CD4-positive, alpha-beta T cell treated with Interleukin-6 at 100 ng/mL for 8 hours (primary cell): ENCODE results near the gene ARHGAP27.
"Not testable (repeated sequence)": the region's sequence is repeated elsewhere in the genome, so short reads cannot be mapped to it uniquely, and the experiment has no call there.

Source experiments
- DNase-seq: peaks from one replicate; pipeline ENCODE4 v3.0.0-alpha.2; 2020; ENCODE audit warnings: mixed read lengths, low spot score

The ARHGAP27 gene

DNA sequence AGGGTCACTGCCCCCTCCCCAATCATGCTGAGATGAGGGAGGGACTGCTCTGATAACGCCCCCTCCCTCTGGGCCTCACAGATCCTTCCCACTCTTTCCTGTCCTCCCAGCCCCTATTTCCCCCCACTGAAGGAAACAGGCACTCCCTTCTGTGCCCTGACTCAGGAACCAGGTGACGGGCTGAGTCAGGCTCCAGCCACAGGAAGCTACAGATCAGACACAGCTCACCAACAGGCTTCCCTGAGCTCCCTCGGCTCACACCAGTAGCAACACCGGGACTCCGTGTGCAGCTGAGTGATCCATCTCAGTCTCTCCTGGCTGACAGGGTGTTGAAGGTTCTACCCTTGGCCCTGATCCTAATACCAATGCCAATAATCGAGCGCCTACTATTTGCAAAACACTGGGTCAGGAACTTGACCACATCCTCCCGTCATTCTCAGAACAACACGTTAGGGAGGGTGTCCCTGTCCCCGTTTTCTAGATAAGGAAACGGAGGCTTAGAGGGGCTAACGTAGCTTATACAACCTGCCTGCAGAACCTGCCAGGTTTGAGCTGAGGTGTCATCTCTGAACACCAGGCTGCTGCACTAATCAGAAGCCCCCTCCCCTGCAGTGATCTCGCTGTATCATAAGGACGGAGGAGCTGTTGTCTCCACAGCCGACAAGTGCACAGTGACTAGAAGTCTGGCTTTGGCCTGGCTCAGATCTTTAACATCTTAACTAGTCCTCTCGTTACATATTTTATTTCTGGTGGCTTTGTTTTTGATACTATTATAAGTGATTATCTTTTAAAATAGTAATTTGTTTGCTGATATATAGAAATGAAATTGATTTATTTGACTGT lies 13.5 kb upstream of the ARHGAP27 start:
- peak; percentile 20 for DNase-seq

DNA sequence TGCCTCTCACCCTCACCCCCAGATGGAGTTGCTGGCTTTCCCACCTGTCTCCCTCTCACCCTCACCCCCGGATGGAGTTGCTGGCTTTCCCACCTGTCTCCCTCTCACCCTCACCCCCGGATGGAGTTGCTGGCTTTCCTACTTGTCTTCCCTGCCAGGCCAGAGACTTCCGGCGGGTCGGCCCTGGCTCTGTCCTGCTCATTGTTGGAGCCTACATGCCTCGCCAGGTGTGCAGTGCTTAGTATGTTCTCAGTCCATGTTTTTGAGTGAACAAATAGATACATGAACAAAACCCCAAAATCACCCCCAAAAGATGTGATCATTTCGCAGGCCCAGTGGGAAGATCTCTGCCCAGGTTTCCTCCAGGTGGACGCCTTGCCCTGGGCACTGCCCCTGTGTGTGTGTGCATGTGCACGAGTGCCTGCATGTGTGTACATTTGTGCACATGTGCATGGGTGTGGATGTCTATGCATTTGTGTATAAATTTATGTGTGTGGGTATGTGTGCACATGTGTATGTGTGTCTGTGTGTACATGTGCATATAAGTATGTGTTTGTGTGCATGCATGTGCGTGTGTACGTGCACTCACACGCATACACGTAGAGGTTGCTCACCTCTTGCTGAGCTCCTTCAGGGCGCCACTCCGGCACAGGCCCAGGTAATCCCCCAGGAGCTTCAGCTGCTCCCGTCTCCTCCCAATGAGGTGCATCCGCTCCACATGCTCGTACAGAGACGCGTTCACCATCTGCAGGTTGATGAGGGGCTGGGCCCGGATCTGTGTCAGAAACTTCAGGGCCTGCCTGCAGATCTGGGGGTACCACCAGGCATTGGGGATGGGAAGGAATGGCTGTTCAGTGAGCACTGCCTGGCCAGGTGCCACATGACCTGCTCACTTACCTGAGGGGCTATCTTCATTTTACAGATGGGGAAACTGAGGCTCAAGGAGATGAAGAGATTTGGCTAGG lies 12.5 kb upstream of the ARHGAP27 start:
- DNase-seq = not testable (repeated sequence)

DNA sequence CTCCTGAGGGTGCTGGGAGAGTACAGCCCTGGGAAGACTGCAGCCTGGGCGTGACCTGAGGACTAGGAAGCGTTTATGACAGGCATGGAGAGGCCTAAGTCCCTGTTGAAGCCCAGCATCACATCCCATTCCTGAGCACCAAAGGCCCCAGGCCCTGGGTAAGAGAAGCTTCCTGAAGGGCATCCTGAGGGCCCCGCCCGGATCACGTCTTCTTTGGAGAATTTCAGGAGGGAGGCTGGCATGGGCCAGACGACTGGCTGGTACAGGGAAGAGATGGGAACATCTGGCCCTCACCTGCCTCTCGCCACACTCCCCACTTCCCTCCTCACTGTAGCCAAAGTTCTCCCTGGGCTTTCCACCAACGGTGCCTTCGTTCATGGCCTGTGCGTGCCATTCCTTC lies 11.6 kb upstream of the ARHGAP27 start:
- not testable (repeated sequence) for DNase-seq

DNA sequence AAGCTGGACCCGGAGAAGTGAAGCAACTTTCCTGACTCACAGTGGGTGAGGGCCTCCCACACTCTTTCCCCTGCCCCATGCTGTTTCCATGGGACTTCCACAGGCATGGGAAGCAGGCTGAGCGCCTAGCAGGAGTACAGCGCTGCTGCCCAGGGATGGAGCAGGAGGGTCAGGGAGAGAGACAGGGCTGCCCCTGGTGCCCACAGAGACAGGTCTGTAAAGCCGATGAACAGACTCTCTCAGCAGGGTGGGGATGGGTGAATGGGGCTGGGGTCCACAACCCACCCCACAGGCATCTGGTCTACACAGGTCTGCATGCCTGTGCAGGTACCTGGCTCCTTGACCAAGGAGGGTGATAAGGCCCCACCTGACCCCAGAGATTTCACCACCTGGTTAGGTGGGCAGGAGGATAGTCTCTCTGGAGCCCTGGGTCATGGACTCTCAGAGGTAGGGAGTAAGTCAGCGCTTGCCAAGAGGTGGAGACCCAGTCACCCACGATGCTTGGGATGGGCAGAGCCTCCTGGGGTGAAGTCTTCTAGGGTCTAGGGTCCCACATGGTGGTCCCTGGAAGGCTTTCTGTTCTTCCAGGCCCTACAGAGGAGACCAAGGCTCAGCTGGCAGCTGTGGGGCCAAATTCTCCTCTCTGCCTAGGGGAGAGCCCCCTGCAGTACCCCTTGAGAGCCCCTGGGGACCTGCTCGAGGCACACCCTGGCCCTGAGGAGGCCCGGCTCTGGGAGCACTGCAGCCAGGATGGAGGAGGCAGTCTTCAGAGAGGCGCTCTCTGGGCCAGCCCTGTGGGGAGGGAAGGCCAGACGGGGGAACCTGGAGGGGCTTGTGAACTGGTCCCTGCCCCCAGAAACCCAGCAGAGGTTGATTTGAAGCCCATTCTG lies 10.9 kb upstream of the ARHGAP27 start:
- not testable (repeated sequence) for DNase-seq

DNA sequence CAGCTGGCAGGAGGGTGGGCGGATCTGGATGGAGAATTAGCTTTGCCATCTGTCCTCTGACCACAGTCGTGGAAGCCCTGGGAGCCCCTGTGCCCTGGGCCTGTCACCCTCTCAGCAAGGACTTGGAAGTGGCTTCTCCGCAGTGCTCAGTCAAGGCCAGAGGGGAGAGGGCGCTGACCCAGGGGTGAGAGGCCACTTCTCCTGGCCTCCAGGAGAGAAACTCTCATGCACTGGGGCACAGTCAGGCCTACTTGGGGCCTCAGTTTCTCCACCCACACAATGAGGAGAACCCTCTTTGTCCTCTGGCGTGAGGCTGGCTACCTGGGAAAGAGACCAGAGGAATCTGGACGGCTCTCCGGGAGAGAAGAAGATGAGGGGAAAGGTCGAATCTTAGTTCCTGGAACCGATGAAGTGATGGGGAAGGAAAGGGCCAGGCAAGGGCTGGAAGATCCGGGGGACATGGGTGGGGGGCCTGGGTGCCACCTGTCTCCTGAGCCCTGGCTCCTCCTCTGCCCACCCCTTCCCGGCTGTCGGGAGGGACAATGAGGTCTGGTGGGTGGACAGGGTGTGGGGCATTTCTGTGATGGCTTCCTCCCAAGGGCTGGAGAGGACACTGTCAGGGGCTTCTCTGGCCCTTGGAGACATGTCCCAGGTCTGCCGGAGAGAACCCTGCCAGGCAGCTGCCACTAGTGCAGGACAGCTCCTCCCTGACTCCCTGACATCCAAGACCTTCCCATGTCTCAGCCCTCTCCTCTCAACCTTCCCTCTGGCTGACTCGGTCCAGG lies 9.0 kb upstream of the ARHGAP27 start:
- no peak for DNase-seq

DNA sequence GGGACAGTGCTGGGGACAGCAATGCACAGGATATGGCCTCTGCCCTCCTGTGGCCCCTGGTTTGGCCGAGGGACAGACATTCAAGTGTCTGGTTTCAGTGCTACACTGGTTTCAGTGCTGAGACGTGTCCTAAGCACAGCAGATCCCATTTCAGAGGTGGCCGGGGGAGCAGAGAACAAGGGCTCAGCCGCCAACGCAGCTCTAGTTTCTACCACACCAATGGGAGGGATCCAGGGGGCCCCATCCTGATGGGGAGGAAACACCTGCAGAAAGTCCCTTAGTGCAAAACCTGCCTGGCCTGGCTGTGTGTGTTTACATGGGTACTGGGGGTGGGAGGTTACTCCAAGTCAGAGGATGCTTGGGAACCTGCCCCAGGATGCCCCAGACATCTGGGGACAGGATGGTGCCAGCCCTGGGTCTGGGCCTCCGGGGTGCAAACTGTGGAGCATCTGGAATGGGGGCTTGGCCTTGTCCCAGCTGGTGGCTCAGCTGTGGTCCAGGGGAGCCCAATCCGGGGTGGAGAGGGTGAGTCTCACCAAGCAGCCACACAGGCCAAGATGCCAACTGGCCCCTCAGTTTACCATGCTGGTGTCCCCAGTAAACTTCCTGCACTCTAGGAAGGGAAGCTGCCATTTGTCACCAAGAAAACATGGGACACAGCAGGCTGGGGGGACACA lies 8.3 kb upstream of the ARHGAP27 start:
- DNase-seq = not testable (repeated sequence)

DNA sequence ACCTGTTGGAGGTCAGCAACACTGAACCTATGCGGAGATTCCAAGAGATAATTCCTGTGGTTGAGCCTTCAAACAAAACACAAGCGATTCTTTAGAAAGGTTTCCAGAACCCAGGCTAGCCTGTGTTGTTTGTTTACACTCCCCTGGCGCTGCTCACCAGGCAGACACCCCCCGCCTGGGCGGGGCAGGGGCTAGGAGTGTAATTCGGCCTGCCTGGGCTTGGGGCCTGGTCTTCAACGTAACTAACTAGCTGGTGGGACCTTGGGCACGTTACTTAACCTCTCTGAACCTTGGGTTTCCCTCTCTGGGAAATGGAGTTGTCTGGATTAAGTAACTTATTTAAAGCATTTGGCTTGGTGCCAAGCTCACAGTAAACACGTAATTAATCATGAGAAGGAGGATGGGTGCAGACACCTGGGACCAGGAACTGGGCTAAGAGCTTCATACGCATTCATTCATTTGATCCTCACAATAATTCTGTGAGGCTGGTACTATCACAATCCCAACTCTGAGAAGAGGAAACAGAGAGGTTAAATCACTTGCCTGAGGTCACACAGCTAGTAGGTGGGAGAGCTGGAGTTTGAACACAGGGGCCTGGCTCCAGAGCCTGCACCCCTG lies 7.6 kb upstream of the ARHGAP27 start:
- no peak for DNase-seq

DNA sequence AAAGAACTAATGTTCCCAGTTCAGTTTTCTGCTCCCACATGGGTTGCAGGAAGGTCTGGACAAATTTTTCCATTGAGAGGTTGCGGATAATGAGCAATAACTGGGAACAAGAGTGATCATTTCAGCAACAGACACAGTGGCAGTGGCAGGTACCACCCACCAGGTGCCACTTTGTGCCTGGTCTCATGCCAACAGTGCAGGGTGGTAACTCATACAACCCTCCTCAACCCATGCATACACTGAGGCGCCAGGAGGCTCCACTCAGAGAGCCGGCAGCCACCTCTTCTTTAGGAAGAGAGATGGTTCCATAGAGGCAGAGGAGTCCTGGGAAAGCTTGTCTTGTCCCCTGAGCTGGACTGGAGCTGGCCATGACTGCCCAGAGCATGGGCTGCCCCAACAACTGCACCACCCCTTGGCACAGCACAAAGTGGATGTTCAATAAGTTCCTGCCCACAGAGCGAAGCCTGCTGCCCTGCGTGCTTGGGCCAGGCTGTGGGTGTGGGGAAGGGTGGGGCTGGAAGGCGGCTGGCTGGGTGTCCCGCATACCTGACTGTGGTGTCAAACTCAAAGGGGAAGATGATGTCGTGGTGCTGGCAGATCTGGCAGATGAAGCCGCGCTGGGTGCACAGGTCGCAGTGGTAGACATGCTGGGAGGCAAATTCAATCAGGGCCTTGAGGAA lies 6.4 kb upstream of the ARHGAP27 start:
- DNase-seq = no peak

DNA sequence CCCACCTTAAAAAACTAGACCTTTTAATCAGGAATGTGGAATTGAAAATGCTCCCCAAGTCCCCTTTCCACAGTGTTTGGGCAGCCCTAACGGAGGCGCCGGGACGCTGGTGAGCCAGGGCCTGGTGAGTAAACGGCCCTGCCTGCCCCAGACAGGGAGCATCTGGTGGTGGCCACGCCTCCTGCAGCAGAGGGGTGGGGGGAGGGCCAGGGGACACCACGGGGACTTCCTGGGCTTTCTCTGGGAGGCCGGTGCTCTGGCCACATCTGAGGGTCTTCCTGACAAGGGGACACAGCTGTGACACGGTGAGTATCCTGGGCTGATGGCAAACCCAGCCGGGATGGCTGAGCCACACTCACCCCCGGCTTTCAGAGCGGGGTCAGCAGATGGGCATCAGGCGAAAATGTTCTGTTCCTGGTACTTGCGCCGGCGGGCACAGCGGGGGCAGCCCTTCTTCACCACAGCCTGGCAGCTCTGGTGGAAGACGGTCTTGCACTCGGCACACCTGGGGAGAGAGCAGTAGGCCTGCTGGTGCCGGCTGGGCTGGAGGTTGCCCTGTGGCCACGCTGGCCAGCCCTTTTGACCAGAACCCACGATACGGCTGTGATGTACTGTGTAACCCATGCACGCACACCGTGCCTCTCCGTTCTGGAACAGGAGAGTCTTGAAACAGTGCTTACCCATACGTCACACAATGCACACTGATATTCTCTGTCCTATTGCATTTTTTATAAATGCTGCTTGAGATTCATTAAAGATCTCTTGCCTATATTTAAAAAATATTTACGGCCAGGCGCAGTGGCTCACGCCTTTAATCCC lies 5.0 kb upstream of the ARHGAP27 start:
- DNase-seq = no peak

DNA sequence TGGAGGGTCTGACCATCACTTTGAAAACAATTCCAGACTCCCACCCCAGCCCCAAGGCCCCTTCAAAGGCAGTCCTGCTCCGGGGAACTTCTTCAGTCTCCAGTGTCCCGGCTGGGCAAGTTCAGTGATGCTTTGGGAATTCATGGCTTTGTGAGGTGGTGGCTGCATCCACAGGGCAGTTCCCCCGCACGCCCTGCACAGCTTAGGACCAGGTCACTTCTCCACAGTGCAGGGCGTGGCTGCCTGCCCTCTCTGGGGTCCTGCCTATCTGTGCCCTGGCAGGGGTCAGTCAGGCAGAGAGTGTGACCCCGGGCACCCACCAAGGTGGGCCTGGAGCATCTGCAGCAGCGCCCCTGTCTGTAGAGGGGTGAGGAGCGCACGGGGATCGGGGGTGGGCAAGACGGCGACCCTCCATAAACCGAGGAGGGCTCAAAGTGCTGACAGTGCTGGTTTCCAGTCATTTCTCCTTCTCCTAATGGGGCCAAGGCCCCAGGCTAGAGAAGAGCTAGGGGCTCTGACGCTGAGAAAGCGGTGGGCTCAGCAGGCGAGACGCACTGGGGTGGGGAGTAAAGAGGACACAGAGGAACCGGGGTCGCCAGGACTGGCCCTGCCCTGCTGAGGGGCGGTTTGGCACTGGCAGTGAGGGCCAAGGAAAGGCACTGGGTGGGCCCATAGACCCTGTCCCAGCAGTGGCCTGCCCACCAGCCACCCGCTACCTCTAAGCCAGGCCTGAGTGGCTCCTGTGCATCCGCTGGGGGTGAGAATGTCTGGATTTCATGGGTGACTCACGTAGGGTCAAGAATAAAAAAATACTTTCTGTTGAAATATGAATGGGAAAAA lies 4.2 kb upstream of the ARHGAP27 start:
- no peak for DNase-seq

DNA sequence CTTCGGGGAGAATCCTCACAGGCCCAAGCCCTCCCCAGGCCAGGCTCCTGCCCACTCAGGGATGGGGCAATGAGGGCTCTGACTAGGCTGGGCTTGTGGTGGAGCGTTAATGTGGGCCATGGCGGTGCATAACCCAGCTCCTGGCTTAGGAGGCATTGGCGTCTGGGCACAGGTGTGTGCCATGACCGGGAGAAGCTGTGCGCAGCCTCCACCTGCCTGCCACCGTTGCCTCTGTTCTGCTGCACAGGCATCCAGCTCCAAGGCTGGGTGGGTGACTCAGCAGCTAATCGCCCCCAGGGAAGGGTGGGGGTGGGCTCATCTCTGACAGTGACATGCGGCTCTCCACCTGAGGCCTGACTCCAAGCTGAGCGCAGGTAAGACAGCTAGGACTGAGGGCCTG lies 3.5 kb upstream of the ARHGAP27 start:
- no peak for DNase-seq

DNA sequence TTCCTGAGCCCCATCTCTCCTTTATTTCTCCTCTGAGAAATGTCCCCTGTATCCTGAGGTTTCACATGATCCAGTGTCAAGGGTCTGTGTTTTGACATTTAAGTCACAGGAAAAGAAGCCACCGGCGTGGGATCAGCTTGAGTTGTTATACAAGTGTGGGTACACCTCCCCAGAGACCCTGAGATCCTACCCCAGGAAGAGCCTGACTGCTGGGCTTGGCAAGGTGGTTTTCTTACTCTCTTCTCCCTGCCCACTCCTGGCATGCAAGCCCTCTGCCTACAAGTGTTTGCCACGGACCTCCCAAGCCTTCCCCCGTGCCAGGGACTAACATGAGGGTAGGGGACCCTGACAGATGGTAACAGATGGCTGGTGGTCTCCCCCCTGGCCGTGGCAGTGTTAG lies 2.8 kb upstream of the ARHGAP27 start:
- no peak for DNase-seq

DNA sequence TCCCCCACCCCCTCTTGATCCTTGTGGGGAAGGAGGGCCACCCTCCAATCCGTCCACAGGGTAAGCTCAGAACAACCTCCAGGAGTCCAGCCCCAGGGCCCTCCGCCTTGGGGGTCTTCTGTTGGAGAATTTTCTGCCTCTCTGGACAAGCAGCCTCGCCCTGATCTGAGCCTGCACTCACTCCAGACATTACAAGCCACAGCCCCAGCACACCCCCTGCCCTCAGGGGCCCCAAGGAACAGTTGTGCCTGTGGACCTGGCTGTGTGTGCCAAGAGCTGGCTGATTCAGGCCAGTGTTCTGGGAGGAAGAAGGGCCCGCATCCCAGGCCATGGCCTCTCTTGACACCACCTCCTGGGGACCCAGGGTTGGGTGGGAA lies 477 bp upstream of the ARHGAP27 start:
- DNase-seq = no peak

DNA sequence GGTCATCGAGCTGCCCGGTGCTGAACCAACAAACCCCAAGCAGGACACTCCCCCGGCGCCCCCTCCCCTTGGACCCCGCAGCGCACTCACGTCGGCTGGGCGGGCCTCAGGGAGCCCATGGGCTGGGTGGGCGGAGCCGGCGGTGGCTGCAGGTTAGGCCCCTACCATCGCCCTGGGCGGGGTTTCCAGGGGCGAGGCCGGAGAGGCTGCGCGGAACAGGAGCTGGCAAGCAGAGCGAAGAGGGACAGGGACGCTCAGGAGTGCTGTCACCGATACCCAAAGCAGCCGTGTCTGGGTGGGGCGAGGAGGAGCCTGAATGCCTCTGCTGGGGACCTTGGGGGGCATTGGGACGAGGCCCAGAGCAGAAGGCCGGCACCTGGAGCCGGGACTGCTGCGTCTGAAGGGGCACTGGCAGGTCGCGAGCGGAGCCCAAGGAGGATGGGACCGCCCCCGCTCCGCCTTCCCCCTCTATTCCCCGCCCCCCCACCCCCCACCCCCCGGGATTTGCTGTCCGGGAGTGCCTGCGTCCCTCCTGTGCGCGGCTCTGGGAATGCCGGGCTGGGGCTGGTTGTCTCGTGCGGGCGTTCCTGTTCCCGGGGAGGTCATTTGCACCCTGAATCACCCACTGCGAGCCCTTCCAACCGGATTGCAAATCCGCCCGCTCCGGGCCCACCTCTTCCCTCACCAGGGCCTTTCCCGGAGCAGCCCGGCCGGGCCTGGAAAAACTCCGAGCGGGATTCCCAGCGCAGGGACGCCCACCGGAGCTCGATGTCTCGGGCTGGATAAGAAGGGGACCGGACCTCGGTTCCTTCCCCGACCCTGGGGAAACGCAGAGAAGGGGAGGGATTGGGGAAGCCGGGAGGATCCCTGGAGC lies 902 bp downstream of the ARHGAP27 start:
- DNase-seq = peak; percentile 63

DNA sequence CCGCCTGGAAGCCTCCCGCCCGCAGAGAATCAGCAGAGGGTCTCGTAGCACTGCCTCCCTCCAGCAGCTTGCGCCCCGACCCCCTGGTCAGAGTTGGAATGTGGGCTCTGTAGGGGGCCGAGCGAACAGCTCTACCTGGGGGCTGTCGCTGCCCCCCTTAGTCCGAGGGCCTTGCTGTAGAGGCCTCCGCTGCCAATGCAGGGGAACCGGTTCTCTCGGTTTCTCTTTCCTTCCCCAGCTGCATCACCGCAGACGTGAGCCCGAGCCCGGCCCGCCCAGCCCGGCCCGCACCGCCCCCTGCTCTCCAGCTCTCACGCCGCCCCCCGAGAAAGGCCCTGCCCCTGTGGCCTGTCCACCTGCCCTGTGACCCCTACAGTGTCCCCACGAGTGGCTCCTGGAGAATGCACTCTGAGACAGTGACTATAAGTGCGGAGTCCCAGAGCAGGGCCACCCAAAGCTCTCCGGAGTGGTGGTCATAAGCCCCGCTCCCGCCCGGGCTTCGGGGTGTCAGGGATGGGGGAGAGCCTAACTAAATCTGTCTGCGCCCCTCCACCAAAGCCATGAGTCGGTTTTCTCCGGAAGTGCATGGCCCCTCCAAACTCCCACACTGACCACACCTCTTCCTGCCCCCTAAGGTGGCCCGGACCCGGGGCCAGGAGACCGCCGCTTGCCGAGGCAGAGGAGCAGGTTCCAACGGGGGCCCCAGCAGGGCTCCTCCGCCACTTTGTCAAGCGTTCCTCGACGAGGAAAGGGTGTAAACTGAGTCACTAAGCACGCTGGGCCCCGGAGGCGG lies 1.7 kb downstream of the ARHGAP27 start:
- DNase-seq = no peak
